Tibial nerve (tissue), 4 donors: ENCODE results near the gene DECR2. TPM values are rescaled to one million over a fixed set of nuclear protein-coding genes. Genes with fewer than 3 reads are reported as not detected.

Source experiments
- DNase-seq, 2 donors: peaks; one replicate each; pipeline ENCODE4 v3.0.0-alpha.2; 2019; ENCODE audit warnings: low spot score in 2 of 2
- H3K27ac ChIP-seq, 4 donors: fragments of 200-600 bp; sonication (generic) in 3 of 4; one replicate each; pipeline ENCODE4 v1.5.1; 2017 to 2019; ENCODE audit warnings: mild to moderate bottlenecking in 1 of 4
- H3K27me3 ChIP-seq, 2 donors: fragments of 200-600 bp; sonication (generic) in 1 of 2; one replicate each; pipeline versions ENCODE4 v1.5.1 to v1.6.0; 2017 to 2019
- H3K36me3 ChIP-seq, 3 donors: fragments of 200-600 bp; sonication (generic); one replicate each; pipeline ENCODE4 v1.5.1; 2018 to 2019
- H3K4me1 ChIP-seq, 4 donors: fragments of 200-600 bp; sonication (generic) in 3 of 4; one replicate each; pipeline ENCODE4 v1.5.1; 2017 to 2019
- H3K4me3 ChIP-seq, 4 donors: fragments of 200-600 bp; sonication (generic) in 3 of 4; one replicate each; pipeline ENCODE4 v1.5.1; 2017 to 2019; ENCODE audit warnings: mild to moderate bottlenecking in 1 of 4, moderate library complexity in 1 of 4
- H3K9me3 ChIP-seq, 4 donors: fragments of 200-600 bp; sonication (generic) in 3 of 4; one replicate each; pipeline ENCODE4 v1.5.1; 2017 to 2019
- CTCF ChIP-seq, 5 experiments: fragments of 200-600 bp in 3 of 5; fragments of 450-650 bp in 2 of 5; sonication (generic) in 3 of 5; IDR thresholded peaks; one replicate each; pipeline ENCODE4 v1.5.1; 2016 to 2019; ENCODE audit warnings: antibody characterized with exemption in 5 of 5, mild to moderate bottlenecking in 3 of 5, moderate library complexity in 2 of 5
- EP300 ChIP-seq, 2 donors: sonication (generic); formaldehyde crosslinking; IDR thresholded peaks; one replicate each; pipeline ENCODE4 v1.6.1; 2017; ENCODE audit warnings: antibody characterized with exemption in 2 of 2, mild to moderate bottlenecking in 1 of 2
- POLR2A ChIP-seq, 2 donors: fragments of 450-650 bp; IDR thresholded peaks; one replicate each; pipeline ENCODE4 v1.6.1; 2017; ENCODE audit warnings: antibody characterized with exemption in 2 of 2, mild to moderate bottlenecking in 2 of 2, moderate library complexity in 2 of 2
- WGBS, 2 donors: methylation state at CpG; one replicate each; pipeline ENCODE4 v1.1.5; 2018; 5-methylcytosine and 5-hydroxymethylcytosine counted together
- total RNA-seq, 4 donors: library from RNA; depleted of rRNA; stranded (reverse); fragments of >200 nt; gene quantifications; one replicate each; pipeline ENCODE4 v1.1.0, GENCODE V29; 2016

Gene DECR2
- total RNA-seq, 4 donors from 2014 or later = 20.3 to 68.4 (median 33.6) TPM

DNA sequence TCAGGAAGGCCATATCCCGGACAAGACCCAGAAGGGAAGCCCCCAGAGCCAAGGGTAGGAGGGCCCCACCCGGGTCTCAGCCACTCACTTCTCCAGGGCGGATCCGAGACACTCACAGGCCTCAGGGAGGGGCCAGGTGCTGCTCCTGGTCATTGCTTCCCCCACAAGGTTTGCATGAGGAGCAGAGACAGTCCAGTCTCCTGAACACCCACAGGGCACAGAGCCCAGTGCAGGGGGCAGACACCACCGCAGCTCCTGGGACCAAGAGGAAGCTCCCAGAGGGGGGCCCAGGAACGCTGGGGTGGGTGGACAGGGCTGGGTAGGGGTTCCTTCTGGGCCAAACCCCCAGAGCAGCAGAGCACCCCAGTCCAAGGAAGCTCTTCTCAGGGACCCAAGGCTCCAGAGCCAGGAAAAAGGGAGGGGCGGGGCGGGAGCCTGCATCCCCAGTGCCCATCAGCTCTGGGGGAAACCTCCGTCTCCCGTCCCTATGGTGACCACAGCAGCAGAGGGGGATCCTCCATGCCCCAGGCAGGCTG is 30.6 kb upstream of the DECR2 start:
- no peak for TF ChIP-seq CTCF (IDR thresholded peaks at IDR 0.05)
- TF ChIP-seq POLR2A (IDR thresholded peaks at IDR 0.05) = no peak
- TF ChIP-seq EP300 (IDR thresholded peaks at IDR 0.05) = no peak
- peaks cover 0 to 23% (median 12%) of the 10 kb centered on the region in 4 donors for H3K4me1 ChIP-seq
- H3K27ac ChIP-seq = peak overlapping the region; percentile 53 to 85 (median 70)
- H3K36me3 ChIP-seq = peaks cover 4 to 83% (median 21%) of the 10 kb centered on the region in 3 donors
- H3K4me3 ChIP-seq = peak overlapping the region in 3 of 4 donors; percentile 40 to 64 (median 44)
- H3K9me3 ChIP-seq = no peaks in the 10 kb centered on the region
- 57 to 64% methylated on average over 7 to 9 of the region's 10 CpGs for WGBS, 2 donors
- DNase-seq = no peak
- H3K27me3 ChIP-seq = no peaks in the 10 kb centered on the region

DNA sequence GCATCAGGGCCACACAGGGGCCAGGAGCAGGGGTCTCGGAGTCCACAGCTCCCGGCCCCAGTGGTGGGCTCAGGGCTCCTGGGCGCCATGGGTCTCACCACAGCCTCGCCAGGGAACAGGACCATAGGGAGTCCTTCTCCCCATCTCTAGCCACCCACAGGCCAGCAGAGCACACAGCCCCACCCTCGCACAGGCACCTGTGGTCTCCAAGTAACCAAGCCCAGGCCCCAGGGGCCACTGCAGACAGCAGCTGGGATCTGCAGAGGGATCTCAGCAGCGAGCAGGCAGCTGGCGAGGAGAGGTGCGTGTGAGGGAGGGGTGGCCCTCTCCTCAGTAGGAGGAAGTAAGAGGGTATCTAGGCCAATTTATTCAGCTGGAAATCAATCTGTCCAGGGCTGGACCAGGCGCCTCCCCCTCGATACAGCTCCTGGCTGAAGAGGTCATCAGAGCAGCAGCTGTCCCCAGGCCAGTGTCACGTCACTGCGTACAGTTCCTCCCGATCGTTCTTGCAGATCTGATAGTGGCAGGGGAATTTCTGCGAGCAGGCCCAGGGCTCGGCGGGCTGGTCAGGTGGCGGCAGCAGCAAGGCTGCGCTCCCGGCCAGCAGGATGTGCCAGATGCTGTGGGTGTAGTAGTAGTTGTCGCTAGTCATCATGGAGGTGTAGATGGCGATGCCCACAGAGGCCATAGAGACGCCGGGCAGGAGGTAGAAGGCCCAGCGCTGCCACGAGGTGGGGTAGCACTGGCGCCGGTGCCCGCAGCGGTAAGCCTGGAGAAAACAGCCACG is 30.0 kb upstream of the DECR2 start:
- Histone ChIP-seq H3K27ac (peak overlapping the region in 1 of 4 donors; percentile 85), H3K9me3 (no peaks in the 10 kb centered on the region), H3K4me3 (no peak overlapping the region), H3K36me3 (peaks cover 4 to 83% (median 21%) of the 10 kb centered on the region in 3 donors), H3K4me1 (peaks cover 0 to 23% (median 12%) of the 10 kb centered on the region in 4 donors), H3K27me3 (no peaks in the 10 kb centered on the region)
- WGBS, 2 donors = 85 to 88% methylated on average over 29 to 30 of the region's 31 CpGs
- no peak for DNase-seq
- TF ChIP-seq POLR2A (IDR thresholded peaks at IDR 0.05) (no peak), EP300 (IDR thresholded peaks at IDR 0.05) (no peak), CTCF (IDR thresholded peaks at IDR 0.05) (no peak)

DNA sequence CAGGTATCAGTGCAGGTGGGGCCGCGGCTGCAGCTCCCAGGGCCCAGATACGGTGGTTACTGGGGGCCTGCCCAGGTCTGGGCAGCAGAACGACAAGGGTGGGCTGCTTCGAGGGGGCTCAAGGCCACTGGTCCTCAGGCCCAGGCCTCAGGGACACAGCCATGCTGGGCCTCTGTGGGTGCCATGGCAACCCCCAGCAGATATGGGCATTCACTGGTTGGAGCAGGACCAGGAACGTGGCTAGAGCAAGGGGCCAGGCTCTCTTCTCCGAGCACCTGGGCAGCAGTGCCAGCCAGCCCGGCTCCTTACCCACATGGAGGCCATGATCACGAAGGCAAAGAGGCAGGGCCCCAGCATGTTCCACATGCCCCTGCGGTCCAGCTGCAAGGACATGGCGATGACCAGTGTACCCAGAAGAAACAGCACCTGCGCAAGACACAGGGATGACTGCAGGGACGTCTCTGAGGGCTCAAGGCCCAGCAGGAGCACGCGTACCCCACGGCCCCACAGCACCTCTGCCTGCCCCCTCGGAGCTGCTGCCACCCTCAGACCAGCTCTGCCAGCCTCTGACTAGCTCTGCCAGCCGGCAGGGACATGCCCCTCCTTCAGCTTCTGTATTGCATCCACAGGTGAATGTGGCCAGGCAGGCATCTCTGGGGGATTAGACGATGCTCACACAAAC is 29.2 kb upstream of the DECR2 start:
- no peak for DNase-seq
- Histone ChIP-seq H3K4me1 (peaks cover 0 to 23% (median 12%) of the 10 kb centered on the region in 4 donors), H3K9me3 (no peaks in the 10 kb centered on the region), H3K4me3 (no peak overlapping the region), H3K27me3 (no peaks in the 10 kb centered on the region), H3K36me3 (peaks cover 2 to 83% (median 21%) of the 10 kb centered on the region in 3 donors), H3K27ac (no peak overlapping the region)
- no peak for TF ChIP-seq CTCF (IDR thresholded peaks at IDR 0.05)
- TF ChIP-seq EP300 (IDR thresholded peaks at IDR 0.05) = no peak
- TF ChIP-seq POLR2A (IDR thresholded peaks at IDR 0.05) = no peak
- WGBS, 2 donors = 89 to 90% methylated on average over 13 to 15 of the region's 19 CpGs

DNA sequence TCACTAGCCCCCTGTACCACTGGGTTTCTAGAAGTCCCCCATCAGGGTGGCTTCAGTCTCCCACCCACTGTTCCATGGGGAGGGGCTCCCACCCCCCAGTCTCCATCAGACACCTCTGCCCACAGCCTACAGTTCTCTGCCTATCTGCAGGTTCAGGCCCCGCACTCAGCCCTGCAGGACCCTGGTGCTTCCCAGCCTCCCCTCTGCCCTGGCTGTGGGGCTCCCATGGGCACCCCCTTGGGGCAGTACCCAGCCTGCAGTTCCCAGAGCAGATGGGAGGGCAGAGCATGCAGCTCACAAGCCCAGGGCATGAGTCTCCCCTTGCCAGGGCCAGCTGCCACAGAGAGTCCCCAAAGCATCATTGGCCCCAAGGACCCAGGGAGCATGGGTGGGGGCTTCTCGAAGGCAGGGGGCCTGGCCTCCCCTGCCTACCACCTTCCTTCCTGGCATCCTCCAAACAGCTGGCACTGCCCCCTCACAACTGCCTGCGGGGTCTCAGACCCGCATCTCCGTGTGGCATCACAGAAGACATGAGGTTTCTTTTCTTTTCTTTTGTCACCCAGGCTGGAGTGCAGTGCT is 28.6 kb upstream of the DECR2 start:
- peaks cover 1 to 82% (median 16%) of the 10 kb centered on the region in 3 donors for H3K36me3 ChIP-seq
- DNase-seq = no peak

More for the DNA sequence above, 28.6 kb upstream of the DECR2 start:
- Histone ChIP-seq H3K4me1 (peaks cover 0 to 23% (median 12%) of the 10 kb centered on the region in 4 donors), H3K9me3 (no peaks in the 10 kb centered on the region), H3K4me3 (no peak overlapping the region), H3K27ac (no peak overlapping the region), H3K27me3 (no peaks in the 10 kb centered on the region)
- TF ChIP-seq EP300 (IDR thresholded peaks at IDR 0.05) (no peak), POLR2A (IDR thresholded peaks at IDR 0.05) (no peak), CTCF (IDR thresholded peaks at IDR 0.05) (no peak)
- 76 to 90% methylated on average over 5 of the region's 5 CpGs for WGBS, 2 donors
